Measurements from ENCODE around the gene CD99. TPM values are rescaled to one million over a fixed set of nuclear protein-coding genes. Genes with fewer than 3 reads are reported as not detected.

CD99 gene
- total RNA-seq, 1 experiment from 2014 or later, result 407 TPM

- DNase-seq, result no peak
- H3K36me3 ChIP-seq (ENCODE audit: control insufficient read depth, insufficient read depth, low read length), result no peaks in the 10 kb centered on the region
- H3K4me1 ChIP-seq, result peaks cover 25% of the 10 kb centered on the region
- intact Hi-C loops (cut with micrococcal nuclease; ENCODE audit: unreplicated experiment), result no loop called here
- POLR2A ChIA-PET, result no interaction called here
- no peak overlapping the region for H3K27ac Mint-ChIP-seq (ENCODE audit: unreplicated experiment)
- H3K9me3 ChIP-seq, result no peaks in the 10 kb centered on the region
- no peak for TF ChIP-seq CTCF (IDR thresholded peaks at IDR 0.05; ENCODE audit: insufficient read depth in 1 of 2, low read depth in 1 of 2, low read length in 1 of 2, severe bottlenecking in 1 of 2, unreplicated experiment in 1 of 2)
- H3K36me3 Mint-ChIP-seq (ENCODE audit: insufficient read depth, unreplicated experiment), result peaks cover 6% of the 10 kb centered on the region
- peaks cover 17% of the 10 kb centered on the region for H3K4me1 Mint-ChIP-seq (ENCODE audit: low read depth, unreplicated experiment)
- H3K4me3 Mint-ChIP-seq (ENCODE audit: unreplicated experiment), result no peak overlapping the region
- H3K4me3 ChIP-seq (ENCODE audit: low read depth, low read length), result no peak overlapping the region
- no TSS peak for BruUV-seq (replicated peaks)
- CTCF ChIA-PET, result no interaction called here
- no peaks in the 10 kb centered on the region for H3K27me3 Mint-ChIP-seq (ENCODE audit: insufficient read depth, unreplicated experiment)
- peaks cover 8% of the 10 kb centered on the region for H3K9me3 Mint-ChIP-seq (ENCODE audit: unreplicated experiment)
- H3K27me3 ChIP-seq (replicated peaks; ENCODE audit: control insufficient read depth, insufficient read depth, low read length), result no peaks in the 10 kb centered on the region
Observed at GRCh38 chrX:2679534-2680485, 11.3 kb upstream of the CD99 start.

- Histone ChIP-seq H3K36me3 (ENCODE audit: control insufficient read depth, insufficient read depth, low read length) (no peaks in the 10 kb centered on the region), H3K4me3 (ENCODE audit: low read depth, low read length) (no peak overlapping the region), H3K9me3 (no peaks in the 10 kb centered on the region), H3K4me1 (peaks cover 23% of the 10 kb centered on the region), H3K27me3 (replicated peaks; ENCODE audit: control insufficient read depth, insufficient read depth, low read length) (no peaks in the 10 kb centered on the region)
- H3K36me3 Mint-ChIP-seq (ENCODE audit: insufficient read depth, unreplicated experiment), result peaks cover 6% of the 10 kb centered on the region
- no TSS peak for BruUV-seq (replicated peaks)
- H3K27me3 Mint-ChIP-seq (ENCODE audit: insufficient read depth, unreplicated experiment), result no peaks in the 10 kb centered on the region
- no peak overlapping the region for H3K4me3 Mint-ChIP-seq (ENCODE audit: unreplicated experiment)
- H3K9me3 Mint-ChIP-seq (ENCODE audit: unreplicated experiment), result peaks cover 8% of the 10 kb centered on the region
- ChIA-PET POLR2A (no interaction called here), CTCF (no interaction called here)
- DNase-seq, result no peak
- no peak for TF ChIP-seq CTCF (IDR thresholded peaks at IDR 0.05; ENCODE audit: insufficient read depth in 1 of 2, low read depth in 1 of 2, low read length in 1 of 2, severe bottlenecking in 1 of 2, unreplicated experiment in 1 of 2)
- no peak overlapping the region for H3K27ac Mint-ChIP-seq (ENCODE audit: unreplicated experiment)
- intact Hi-C loops (cut with micrococcal nuclease; ENCODE audit: unreplicated experiment), result no loop called here
- H3K4me1 Mint-ChIP-seq (ENCODE audit: low read depth, unreplicated experiment), result peaks cover 17% of the 10 kb centered on the region
Observed at GRCh38 chrX:2680486-2681348, 10.4 kb upstream of the CD99 start.

- peaks cover 8% of the 10 kb centered on the region for H3K9me3 Mint-ChIP-seq (ENCODE audit: unreplicated experiment)
- no TSS peak for BruUV-seq (replicated peaks)
- intact Hi-C loops (cut with micrococcal nuclease; ENCODE audit: unreplicated experiment), result no loop called here
- POLR2A ChIA-PET, result no interaction called here
- peaks cover 3% of the 10 kb centered on the region for H3K4me1 ChIP-seq
- no peaks in the 10 kb centered on the region for H3K27me3 ChIP-seq (replicated peaks; ENCODE audit: control insufficient read depth, insufficient read depth, low read length)
- no peak for TF ChIP-seq CTCF (IDR thresholded peaks at IDR 0.05; ENCODE audit: insufficient read depth in 1 of 2, low read depth in 1 of 2, low read length in 1 of 2, severe bottlenecking in 1 of 2, unreplicated experiment in 1 of 2)
- H3K9me3 ChIP-seq, result no peaks in the 10 kb centered on the region
- H3K27me3 Mint-ChIP-seq (ENCODE audit: insufficient read depth, unreplicated experiment), result no peaks in the 10 kb centered on the region
- no peaks in the 10 kb centered on the region for H3K36me3 ChIP-seq (ENCODE audit: control insufficient read depth, insufficient read depth, low read length)
- DNase-seq, result no peak
- H3K4me1 Mint-ChIP-seq (ENCODE audit: low read depth, unreplicated experiment), result peaks cover 15% of the 10 kb centered on the region
- no peaks in the 10 kb centered on the region for H3K36me3 Mint-ChIP-seq (ENCODE audit: insufficient read depth, unreplicated experiment)
- H3K4me3 Mint-ChIP-seq (ENCODE audit: unreplicated experiment), result no peak overlapping the region
- H3K27ac Mint-ChIP-seq (ENCODE audit: unreplicated experiment), result no peak overlapping the region
- no peak overlapping the region for H3K4me3 ChIP-seq (ENCODE audit: low read depth, low read length)
- CTCF ChIA-PET, result no interaction called here
Observed at GRCh38 chrX:2682565-2683177, 8.4 kb upstream of the CD99 start.
